Neural crest cell (in vitro differentiated cells): ENCODE results near the gene ACSL3. TPM values are rescaled to one million over a fixed set of nuclear protein-coding genes. Genes with fewer than 3 reads are reported as not detected.

Experiments used
- DNase-seq: peaks from one replicate; pipeline ENCODE4 v3.0.0; 2021; ENCODE audit warnings: low read depth, mixed read lengths, low spot score
- H3K27ac Mint-ChIP-seq: one replicate; pipeline ENCODE4 v1.8.0; 2021; ENCODE audit warnings: mild to moderate bottlenecking, mixed read lengths; ENCODE audit not compliant: unreplicated experiment
- H3K27me3 Mint-ChIP-seq: 2 replicates; pipeline ENCODE4 v1.8.0; 2021; ENCODE audit warnings: low read depth, mild to moderate bottlenecking, mixed read lengths
- H3K36me3 Mint-ChIP-seq: 2 replicates; pipeline ENCODE4 v1.8.0; 2021; ENCODE audit warnings: low read depth, mild to moderate bottlenecking, mixed read lengths
- H3K4me1 Mint-ChIP-seq: 2 replicates; pipeline ENCODE4 v1.8.0; 2021; ENCODE audit warnings: mixed read lengths
- H3K4me3 Mint-ChIP-seq: one replicate; pipeline ENCODE4 v1.8.0; 2021; ENCODE audit warnings: mild to moderate bottlenecking, mixed read lengths
- H3K9me3 Mint-ChIP-seq: 2 replicates; pipeline ENCODE4 v1.8.0; 2021; ENCODE audit warnings: mixed read lengths
- total RNA-seq: library from RNA; stranded (reverse); gene quantifications from 2 replicates; pipeline ENCODE4 v1.2.1, GENCODE V29; 2021
- TF ChIP-seq, protein P1 (sequence below): fragments of 200-600 bp; sonication (generic); conservative IDR thresholded peaks from 2 replicates; pipeline ENCODE4 v1.5.0; 2021; ENCODE audit warnings: antibody characterized with exemption, mild to moderate bottlenecking

Gene ACSL3
- total RNA-seq, 1 donor from 2014 or later, result 89.5 TPM

GRCh38 chr2:222931659-222932058 lies 70.8 kb downstream of the ACSL3 start:
- Mint-ChIP-seq H3K4me1 (no peaks in the 10 kb centered on the region), H3K27me3 (no peaks in the 10 kb centered on the region), H3K9me3 (no peaks in the 10 kb centered on the region), H3K36me3 (peaks cover 26% of the 10 kb centered on the region), H3K4me3 (no peak overlapping the region), H3K27ac (no peak overlapping the region)
- no peak for DNase-seq
- TF ChIP-seq, protein P1, sequence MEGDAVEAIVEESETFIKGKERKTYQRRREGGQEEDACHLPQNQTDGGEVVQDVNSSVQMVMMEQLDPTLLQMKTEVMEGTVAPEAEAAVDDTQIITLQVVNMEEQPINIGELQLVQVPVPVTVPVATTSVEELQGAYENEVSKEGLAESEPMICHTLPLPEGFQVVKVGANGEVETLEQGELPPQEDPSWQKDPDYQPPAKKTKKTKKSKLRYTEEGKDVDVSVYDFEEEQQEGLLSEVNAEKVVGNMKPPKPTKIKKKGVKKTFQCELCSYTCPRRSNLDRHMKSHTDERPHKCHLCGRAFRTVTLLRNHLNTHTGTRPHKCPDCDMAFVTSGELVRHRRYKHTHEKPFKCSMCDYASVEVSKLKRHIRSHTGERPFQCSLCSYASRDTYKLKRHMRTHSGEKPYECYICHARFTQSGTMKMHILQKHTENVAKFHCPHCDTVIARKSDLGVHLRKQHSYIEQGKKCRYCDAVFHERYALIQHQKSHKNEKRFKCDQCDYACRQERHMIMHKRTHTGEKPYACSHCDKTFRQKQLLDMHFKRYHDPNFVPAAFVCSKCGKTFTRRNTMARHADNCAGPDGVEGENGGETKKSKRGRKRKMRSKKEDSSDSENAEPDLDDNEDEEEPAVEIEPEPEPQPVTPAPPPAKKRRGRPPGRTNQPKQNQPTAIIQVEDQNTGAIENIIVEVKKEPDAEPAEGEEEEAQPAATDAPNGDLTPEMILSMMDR, result no peak

DNA sequence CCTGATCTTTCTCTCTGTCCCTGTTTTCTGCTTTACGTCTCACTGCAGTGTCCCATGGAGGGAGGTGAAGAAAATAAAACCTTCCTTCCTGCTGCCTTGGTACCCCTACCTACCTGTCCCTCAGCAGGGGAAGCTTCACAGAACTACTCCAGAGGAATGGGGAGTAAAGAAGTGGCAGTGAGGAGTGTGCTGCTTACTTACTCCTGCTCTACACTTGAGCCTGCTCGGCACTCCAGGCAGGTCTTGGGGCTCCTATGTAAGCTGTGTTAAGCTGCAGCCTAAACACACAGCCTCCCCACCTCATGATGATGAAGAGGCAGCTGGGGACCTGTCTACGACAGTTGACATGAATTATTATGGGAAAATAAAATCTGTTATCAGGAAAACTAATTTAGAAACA lies 72.6 kb downstream of the ACSL3 start:
- Mint-ChIP-seq H3K36me3 (peaks cover 37% of the 10 kb centered on the region), H3K27me3 (no peaks in the 10 kb centered on the region), H3K27ac (no peak overlapping the region), H3K9me3 (peaks cover 8% of the 10 kb centered on the region), H3K4me1 (no peaks in the 10 kb centered on the region), H3K4me3 (no peak overlapping the region)
- TF ChIP-seq, protein P1, result no peak
- no peak for DNase-seq

DNA sequence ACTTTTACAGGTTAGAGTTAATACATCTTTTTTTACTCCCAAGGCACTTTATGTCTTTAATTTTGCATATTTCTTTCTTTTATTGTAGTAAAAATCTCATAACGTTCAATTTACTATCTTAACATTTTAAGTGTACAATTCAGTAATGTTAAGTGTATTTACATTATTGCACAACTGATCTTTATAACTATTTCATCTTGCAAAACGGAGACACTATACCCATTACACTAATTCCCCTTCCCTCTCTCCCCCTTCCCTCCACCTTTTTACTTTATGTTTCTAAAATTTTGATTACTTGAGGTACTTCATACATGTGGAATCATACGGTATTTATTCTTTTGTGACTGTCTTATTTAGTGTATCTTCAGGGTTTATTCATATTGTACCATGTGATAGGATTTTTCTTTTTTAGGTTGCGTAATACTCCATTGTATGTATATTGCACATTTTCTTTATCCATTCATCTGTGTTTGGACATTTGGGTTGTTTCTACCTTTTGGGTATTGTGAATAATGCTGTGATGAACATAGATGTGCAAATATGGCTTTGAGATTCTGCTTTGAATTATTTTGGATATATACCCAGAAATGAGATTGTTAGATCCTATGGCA lies 75.0 kb downstream of the ACSL3 start:
- Mint-ChIP-seq H3K4me1 (peaks cover 4% of the 10 kb centered on the region), H3K27me3 (no peaks in the 10 kb centered on the region), H3K36me3 (peaks cover 39% of the 10 kb centered on the region), H3K4me3 (no peak overlapping the region), H3K9me3 (peaks cover 10% of the 10 kb centered on the region), H3K27ac (no peak overlapping the region)
- no peak for DNase-seq
- TF ChIP-seq, protein P1, result no peak

GRCh38 chr2:222936705-222937104 lies 75.9 kb downstream of the ACSL3 start:
- peaks cover 35% of the 10 kb centered on the region for H3K36me3 Mint-ChIP-seq
- peaks cover 4% of the 10 kb centered on the region for H3K4me1 Mint-ChIP-seq
- peaks cover 10% of the 10 kb centered on the region for H3K9me3 Mint-ChIP-seq
- no peak for DNase-seq
- no peak overlapping the region for H3K4me3 Mint-ChIP-seq
- H3K27ac Mint-ChIP-seq, result no peak overlapping the region
- TF ChIP-seq, protein P1, result no peak
- no peaks in the 10 kb centered on the region for H3K27me3 Mint-ChIP-seq

GRCh38 chr2:222938327-222938726 lies 77.5 kb downstream of the ACSL3 start:
- TF ChIP-seq, protein P1, result no peak
- Mint-ChIP-seq H3K36me3 (peaks cover 31% of the 10 kb centered on the region), H3K27me3 (no peaks in the 10 kb centered on the region), H3K9me3 (peaks cover 10% of the 10 kb centered on the region), H3K4me1 (peaks cover 4% of the 10 kb centered on the region), H3K4me3 (no peak overlapping the region), H3K27ac (no peak overlapping the region)
- DNase-seq, result no peak
